ENCODE results near the gene PLCH2. TPM values are rescaled to one million over a fixed set of nuclear protein-coding genes. Genes with fewer than 3 reads are reported as not detected.
"Not testable (repeated sequence)": the region's sequence is repeated elsewhere in the genome, so short reads cannot be mapped to it uniquely, and the experiment has no call there.

PLCH2 gene
- total RNA-seq, 4 donors from 2014 or later: 83.3 to 324 (median 130) TPM

DNA sequence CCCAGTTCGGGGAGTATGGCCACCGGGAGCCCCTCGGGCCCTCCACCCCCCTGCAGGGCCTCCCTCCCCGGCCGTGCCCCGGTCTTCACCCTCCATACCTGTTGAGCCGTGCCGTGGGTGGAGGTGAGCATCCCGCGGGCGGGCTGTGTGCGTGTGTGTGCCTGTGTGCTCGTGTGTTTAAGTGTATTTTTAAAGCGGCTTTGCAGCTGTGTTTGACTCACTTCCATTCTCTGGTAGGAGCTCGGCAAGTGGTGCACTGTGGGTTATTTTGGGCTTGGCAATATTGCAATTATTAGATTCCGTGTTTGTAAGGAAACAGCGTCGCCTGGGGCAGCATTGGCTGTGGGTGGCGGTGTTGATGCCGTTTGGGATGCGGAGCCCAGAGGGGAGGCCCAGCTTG lies 20.3 kb upstream of the PLCH2 start:
- WGBS: 44% methylated on average over 9 of the region's 21 CpGs
- H3K27ac ChIP-seq: no peak overlapping the region
- peaks cover 53% of the 10 kb centered on the region for H3K27me3 ChIP-seq
- H3K4me1 ChIP-seq: peaks cover 26% of the 10 kb centered on the region
- DNase-seq (ENCODE audit: low spot score in 2 of 2): no peak
- no peaks in the 10 kb centered on the region for H3K9me3 ChIP-seq
- TF ChIP-seq EP300 (IDR thresholded peaks at IDR 0.05) (no peak), POLR2A (IDR thresholded peaks at IDR 0.05) (no peak), POLR2AphosphoS5 (IDR thresholded peaks at IDR 0.05) (no peak)
- TF ChIP-seq, protein P1, sequence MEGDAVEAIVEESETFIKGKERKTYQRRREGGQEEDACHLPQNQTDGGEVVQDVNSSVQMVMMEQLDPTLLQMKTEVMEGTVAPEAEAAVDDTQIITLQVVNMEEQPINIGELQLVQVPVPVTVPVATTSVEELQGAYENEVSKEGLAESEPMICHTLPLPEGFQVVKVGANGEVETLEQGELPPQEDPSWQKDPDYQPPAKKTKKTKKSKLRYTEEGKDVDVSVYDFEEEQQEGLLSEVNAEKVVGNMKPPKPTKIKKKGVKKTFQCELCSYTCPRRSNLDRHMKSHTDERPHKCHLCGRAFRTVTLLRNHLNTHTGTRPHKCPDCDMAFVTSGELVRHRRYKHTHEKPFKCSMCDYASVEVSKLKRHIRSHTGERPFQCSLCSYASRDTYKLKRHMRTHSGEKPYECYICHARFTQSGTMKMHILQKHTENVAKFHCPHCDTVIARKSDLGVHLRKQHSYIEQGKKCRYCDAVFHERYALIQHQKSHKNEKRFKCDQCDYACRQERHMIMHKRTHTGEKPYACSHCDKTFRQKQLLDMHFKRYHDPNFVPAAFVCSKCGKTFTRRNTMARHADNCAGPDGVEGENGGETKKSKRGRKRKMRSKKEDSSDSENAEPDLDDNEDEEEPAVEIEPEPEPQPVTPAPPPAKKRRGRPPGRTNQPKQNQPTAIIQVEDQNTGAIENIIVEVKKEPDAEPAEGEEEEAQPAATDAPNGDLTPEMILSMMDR (IDR thresholded peaks at IDR 0.05): no peak
- H3K4me3 ChIP-seq: no peak overlapping the region
- no peaks in the 10 kb centered on the region for H3K36me3 ChIP-seq

DNA sequence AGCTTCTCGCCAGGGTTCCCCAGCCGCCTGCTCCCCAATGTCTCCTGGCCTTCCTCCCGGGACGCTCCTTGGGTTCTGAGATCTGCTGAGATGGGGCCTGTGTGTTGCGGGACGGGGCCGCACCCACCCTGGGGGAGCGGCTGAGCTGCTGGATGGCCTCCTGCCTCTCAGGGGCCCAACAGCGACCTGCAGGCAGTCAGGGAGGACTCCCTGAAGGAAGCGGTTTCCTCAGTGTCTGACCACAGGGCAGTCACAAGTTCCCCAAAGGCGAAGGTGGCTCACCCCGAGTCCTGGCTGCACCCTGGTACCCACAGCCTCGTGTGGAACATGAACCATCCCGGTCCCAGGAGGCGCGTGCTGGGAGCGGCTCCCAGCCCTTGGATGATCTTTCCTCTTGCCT lies 18.6 kb upstream of the PLCH2 start:
- Histone ChIP-seq H3K36me3 (no peaks in the 10 kb centered on the region), H3K27ac (no peak overlapping the region), H3K4me3 (no peak overlapping the region), H3K9me3 (no peaks in the 10 kb centered on the region), H3K4me1 (peaks cover 26% of the 10 kb centered on the region), H3K27me3 (peaks cover 41% of the 10 kb centered on the region)
- TF ChIP-seq EP300 (IDR thresholded peaks at IDR 0.05): no peak
- TF ChIP-seq, protein P1 (IDR thresholded peaks at IDR 0.05): no peak
- no peak for TF ChIP-seq POLR2AphosphoS5 (IDR thresholded peaks at IDR 0.05)
- TF ChIP-seq POLR2A (IDR thresholded peaks at IDR 0.05): no peak
- DNase-seq (ENCODE audit: low spot score in 2 of 2): no peak
- 84% methylated on average over 13 of the region's 17 CpGs for WGBS

DNA sequence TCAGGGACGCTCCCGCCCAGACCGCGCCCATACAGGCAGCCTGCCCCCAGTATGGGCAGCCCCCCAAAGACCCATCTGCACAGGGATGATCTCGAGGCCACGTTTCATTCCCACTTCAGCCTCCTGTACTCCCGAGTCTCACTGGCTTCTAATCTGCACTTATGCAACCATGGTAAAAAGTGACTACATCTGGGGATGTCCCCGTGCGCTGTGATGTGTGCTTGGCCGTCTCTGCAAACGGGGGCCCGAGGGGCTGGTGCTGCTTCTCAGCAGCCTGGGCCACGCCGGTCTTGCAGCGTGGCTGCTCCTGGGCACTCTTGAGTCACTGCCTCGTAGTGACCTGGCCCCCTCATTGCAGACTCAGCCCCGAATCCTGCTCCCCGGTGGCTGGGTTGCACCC lies 17.4 kb upstream of the PLCH2 start:
- peaks cover 41% of the 10 kb centered on the region for H3K27me3 ChIP-seq
- 75% methylated on average over 5 of the region's 18 CpGs for WGBS
- TF ChIP-seq POLR2AphosphoS5 (IDR thresholded peaks at IDR 0.05) (no peak), POLR2A (IDR thresholded peaks at IDR 0.05) (no peak), EP300 (IDR thresholded peaks at IDR 0.05) (no peak)
- TF ChIP-seq, protein P1 (IDR thresholded peaks at IDR 0.05): no peak
- H3K36me3 ChIP-seq: no peaks in the 10 kb centered on the region
- H3K27ac ChIP-seq: no peak overlapping the region
- H3K9me3 ChIP-seq: no peaks in the 10 kb centered on the region
- peaks cover 19% of the 10 kb centered on the region for H3K4me1 ChIP-seq
- no peak for DNase-seq (ENCODE audit: low spot score in 2 of 2)
- no peak overlapping the region for H3K4me3 ChIP-seq

DNA sequence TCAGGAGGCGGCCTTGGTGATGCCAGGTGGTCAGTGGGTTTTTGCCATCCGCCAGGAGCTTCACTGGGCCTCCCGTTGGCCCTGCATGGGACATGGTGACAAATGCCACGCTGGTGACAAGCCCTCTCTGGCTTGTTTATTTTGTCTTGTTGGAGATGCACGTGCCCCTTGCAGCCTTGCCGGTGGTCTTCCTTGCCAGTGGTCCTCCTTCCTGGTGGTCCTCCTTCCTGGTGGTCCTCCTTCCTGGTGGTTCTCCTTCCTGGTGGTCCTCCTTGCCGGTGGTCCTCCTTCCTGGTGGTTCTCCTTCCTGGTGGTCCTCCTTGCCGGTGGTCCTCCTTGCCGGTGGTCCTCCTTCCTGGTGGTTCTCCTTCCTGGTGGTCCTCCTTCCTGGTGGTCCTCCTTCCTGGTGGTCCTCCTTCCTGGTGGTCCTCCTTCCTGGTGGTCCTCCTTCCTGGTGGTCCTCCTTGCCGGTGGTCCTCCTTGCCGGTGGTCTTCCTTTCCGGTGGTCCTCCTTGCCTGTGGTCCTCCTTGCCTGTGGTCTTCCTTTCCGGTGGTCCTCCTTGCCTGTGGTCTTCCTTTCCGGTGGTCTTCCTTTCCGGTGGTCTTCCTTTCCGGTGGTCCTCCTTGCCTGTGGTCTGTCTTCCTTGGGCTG lies 16.9 kb upstream of the PLCH2 start:
- Histone ChIP-seq H3K27me3 (peaks cover 41% of the 10 kb centered on the region), H3K4me1 (peaks cover 19% of the 10 kb centered on the region)
- H3K9me3 ChIP-seq; DNase-seq (ENCODE audit: low spot score in 2 of 2); H3K36me3 ChIP-seq; H3K4me3 ChIP-seq; H3K27ac ChIP-seq: not testable (repeated sequence)
- WGBS: 76% methylated on average over 16 of the region's 16 CpGs

DNA sequence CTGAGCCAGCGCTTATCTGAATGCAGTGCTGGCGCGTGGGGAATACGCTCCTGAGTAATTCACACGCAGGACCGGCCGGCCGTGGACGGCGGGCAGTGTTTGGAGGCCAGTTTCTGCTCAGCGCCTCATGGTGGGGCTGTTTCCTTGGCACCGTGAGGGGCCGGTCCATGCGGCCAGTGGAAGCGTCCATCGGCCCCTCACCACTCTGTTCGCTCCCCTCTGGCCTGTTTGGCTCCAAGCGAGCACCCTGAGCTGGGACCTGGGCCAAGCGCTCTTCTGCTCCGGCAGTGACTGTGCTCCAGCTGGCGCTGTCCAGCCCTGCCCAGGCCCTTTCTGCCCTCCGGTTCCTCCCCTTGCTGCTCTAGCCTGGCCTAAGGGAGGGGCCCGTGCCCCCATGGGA lies 16.3 kb upstream of the PLCH2 start:
- H3K4me1 ChIP-seq: peaks cover 19% of the 10 kb centered on the region
- no peak for DNase-seq (ENCODE audit: low spot score in 2 of 2)
- no peaks in the 10 kb centered on the region for H3K9me3 ChIP-seq
- H3K36me3 ChIP-seq: no peaks in the 10 kb centered on the region
- 57% methylated on average over 12 of the region's 23 CpGs for WGBS
- peaks cover 41% of the 10 kb centered on the region for H3K27me3 ChIP-seq
- no peak overlapping the region for H3K27ac ChIP-seq
- TF ChIP-seq, protein P1 (IDR thresholded peaks at IDR 0.05): no peak
- no peak overlapping the region for H3K4me3 ChIP-seq

DNA sequence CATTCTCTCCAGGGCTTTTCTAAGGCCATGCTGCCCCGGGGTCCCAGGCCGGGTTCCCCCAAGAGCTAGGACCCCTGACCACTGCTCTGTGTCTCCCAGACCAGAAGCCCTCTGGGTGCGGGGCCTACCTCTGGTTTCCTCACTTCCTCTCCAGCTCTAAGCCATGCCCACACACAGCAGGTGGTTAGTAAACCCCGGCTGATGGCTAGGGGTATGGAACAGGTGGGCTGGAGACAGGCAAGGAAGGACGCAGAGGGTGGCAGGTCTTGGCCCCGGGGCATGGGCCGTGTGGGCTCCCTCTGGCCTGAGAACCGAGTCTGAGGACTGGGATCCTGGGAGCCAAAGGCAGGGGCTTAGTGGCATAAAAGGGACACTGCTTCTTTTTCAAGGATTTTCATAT lies 15.9 kb upstream of the PLCH2 start:
- H3K9me3 ChIP-seq: no peaks in the 10 kb centered on the region
- TF ChIP-seq POLR2AphosphoS5 (IDR thresholded peaks at IDR 0.05) (no peak), POLR2A (IDR thresholded peaks at IDR 0.05) (no peak), EP300 (IDR thresholded peaks at IDR 0.05) (no peak)
- TF ChIP-seq, protein P1 (IDR thresholded peaks at IDR 0.05): no peak
- no peak overlapping the region for H3K4me3 ChIP-seq
- WGBS: 76% methylated on average over 6 of the region's 8 CpGs
- DNase-seq (ENCODE audit: low spot score in 2 of 2): no peak
- H3K4me1 ChIP-seq: peaks cover 16% of the 10 kb centered on the region
- peaks cover 41% of the 10 kb centered on the region for H3K27me3 ChIP-seq
- H3K36me3 ChIP-seq: no peaks in the 10 kb centered on the region
- H3K27ac ChIP-seq: no peak overlapping the region
